SK-N-SH (cell line): ENCODE data around the gene LRP6. TPM values are rescaled to one million over a fixed set of nuclear protein-coding genes. Genes with fewer than 3 reads are reported as not detected.

Source experiments
- CTCF ChIA-PET: fragments of 300-600, 350-600 bp; formaldehyde crosslinking; extraction: SDS; loops from one replicate; lab custom pipeline; 2021; lab: Yijun Ruan, JAX
- POLR2A ChIA-PET: fragments of 350-600 bp; sonication (Branson Sonifier 250); formaldehyde crosslinking; extraction: SDS; loops from one replicate; lab custom pipeline; 2020; ENCODE audit warnings: antibody characterized with exemption, inconsistent platforms; lab: Yijun Ruan, JAX
- DNase-seq: peaks from one replicate; pipeline ENCODE4 v3.0.0; 2012
- H2AFZ ChIP-seq: fragments of 200-600 bp; sonication (generic); 2 replicates; pipeline ENCODE4 v1.8.1; 2016; ENCODE audit warnings: antibody characterized with exemption, mild to moderate bottlenecking, low read depth
- H3F3A ChIP-seq: fragments of 200-600 bp; sonication (generic); replicated peaks from 2 replicates; pipeline ENCODE3; 2016; ENCODE audit warnings: antibody characterized with exemption, mild to moderate bottlenecking; ENCODE audit not compliant: insufficient read depth
- H3K27ac ChIP-seq, 2 experiments: fragments of 200-500 bp in 1 of 2; fragments of 200-600 bp in 1 of 2; sonication (Bioruptor generic) in 1 of 2; sonication (generic), shearing (Covaris generic) in 1 of 2; 2 replicates each; pipeline versions ENCODE4 v1.5.1 to v1.6.1; 2014 to 2016; ENCODE audit warnings: low read depth in 2 of 2, inconsistent platforms in 1 of 2, low read length in 1 of 2, mild to moderate bottlenecking in 1 of 2, mixed read lengths in 1 of 2
- H3K27me3 ChIP-seq: fragments of 200-600 bp; sonication (generic), shearing (Covaris generic); 2 replicates; pipeline ENCODE4 v1.6.1; 2016; ENCODE audit warnings: mixed run types; ENCODE audit not compliant: insufficient read depth
- H3K36me3 ChIP-seq, 2 experiments: fragments of 200-500 bp in 1 of 2; fragments of 200-600 bp in 1 of 2; sonication (Bioruptor generic) in 1 of 2; sonication (generic) in 1 of 2; replicated peaks in 1 of 2; 2 replicates each; pipeline versions ENCODE3 to v1.5.1; 2014 to 2016; ENCODE audit warnings: low read length in 1 of 2, mild to moderate bottlenecking in 1 of 2; ENCODE audit not compliant: insufficient read depth in 2 of 2, control insufficient read depth in 1 of 2
- H3K4me1 ChIP-seq, 2 experiments: fragments of 200-500 bp in 1 of 2; fragments of 200-600 bp in 1 of 2; sonication (Bioruptor generic) in 1 of 2; sonication (generic), shearing (Covaris generic) in 1 of 2; 2 replicates each; pipeline versions ENCODE4 v1.5.1 to v1.6.1; 2014 to 2016; ENCODE audit warnings: low read depth in 1 of 2, low read length in 1 of 2, mixed run types in 1 of 2; ENCODE audit not compliant: insufficient read depth in 2 of 2, control insufficient read depth in 1 of 2
- H3K4me2 ChIP-seq: fragments of 200-600 bp; sonication (generic), shearing (Covaris generic); 2 replicates; pipeline ENCODE4 v1.6.1; 2017; ENCODE audit warnings: mixed run types
- H3K4me3 ChIP-seq, 2 experiments: fragments of 200-500 bp in 1 of 2; fragments of 200-600 bp in 1 of 2; sonication (Bioruptor generic) in 1 of 2; sonication (generic), shearing (Covaris generic) in 1 of 2; 2 replicates each; pipeline versions ENCODE4 v1.5.1 to v1.8.1; 2014 to 2016; ENCODE audit warnings: low read depth in 2 of 2, inconsistent platforms in 1 of 2, low read length in 1 of 2, mild to moderate bottlenecking in 1 of 2, mixed read lengths in 1 of 2, moderate library complexity in 1 of 2
- H3K79me2 ChIP-seq: fragments of 200-600 bp; sonication (generic); 2 replicates; pipeline ENCODE4 v1.8.1; 2017; ENCODE audit warnings: mild to moderate bottlenecking; ENCODE audit not compliant: insufficient read depth
- H3K9ac ChIP-seq: fragments of 200-600 bp; sonication (generic); 2 replicates; pipeline ENCODE4 v1.6.1; 2017; ENCODE audit warnings: mixed run types
- H3K9me2 ChIP-seq: fragments of 200-600 bp; sonication (generic); 2 replicates; pipeline ENCODE4 v1.6.1; 2017; ENCODE audit warnings: mixed run types
- H3K9me3 ChIP-seq: fragments of 200-600 bp; sonication (generic); 2 replicates; pipeline ENCODE4 v1.6.1; 2017; ENCODE audit warnings: mixed run types, mild to moderate bottlenecking, moderate library complexity
- H4K20me1 ChIP-seq: fragments of 200-600 bp; sonication (generic); 2 replicates; pipeline ENCODE4 v1.6.1; 2017; ENCODE audit warnings: mild to moderate bottlenecking, mixed run types; ENCODE audit not compliant: insufficient read depth
- CHD2 ChIP-seq: fragments of 150-350 bp; IDR thresholded peaks from 2 replicates; pipeline ENCODE4 v1.6.1; 2018; ENCODE audit warnings: low read length; ENCODE audit not compliant: partially characterized antibody
- EP300 ChIP-seq, 2 experiments: IDR thresholded peaks; 2 replicates each; pipeline versions ENCODE4 v1.4.0 to v1.6.1; 2012; ENCODE audit warnings: borderline replicate concordance in 1 of 2, low read depth in 1 of 2, low read length in 1 of 2
- FOSL2 ChIP-seq: IDR thresholded peaks from 2 replicates; pipeline ENCODE4 v1.4.0; 2012; ENCODE audit warnings: low read depth, mild to moderate bottlenecking, moderate library complexity, borderline replicate concordance
- GABPA ChIP-seq: IDR thresholded peaks from 2 replicates; pipeline ENCODE4 v1.4.0; 2012; ENCODE audit warnings: low read depth, mild to moderate bottlenecking
- MEF2A ChIP-seq: IDR thresholded peaks from 2 replicates; pipeline ENCODE4 v1.4.0; 2012; ENCODE audit warnings: low read depth, borderline replicate concordance
- NFIC ChIP-seq: IDR thresholded peaks from 2 replicates; pipeline ENCODE4 v1.4.0; 2012; ENCODE audit warnings: borderline replicate concordance
- NRF1 ChIP-seq: IDR thresholded peaks from 2 replicates; pipeline ENCODE4 v1.6.1; 2012; ENCODE audit warnings: low read depth, mild to moderate bottlenecking, low read length
- POLR2AphosphoS5 ChIP-seq: IDR thresholded peaks from 2 replicates; pipeline ENCODE4 v1.6.1; 2012; ENCODE audit warnings: low read depth, low read length
- RAD21 ChIP-seq: IDR thresholded peaks from 2 replicates; pipeline ENCODE4 v1.6.1; 2012; ENCODE audit warnings: mild to moderate bottlenecking, low read length
- REST ChIP-seq: IDR thresholded peaks from 2 replicates; pipeline ENCODE4 v1.6.1; 2012; ENCODE audit warnings: mild to moderate bottlenecking, low read depth, low read length, moderate library complexity
- RFX5 ChIP-seq: IDR thresholded peaks from 2 replicates; pipeline ENCODE4 v1.6.1; 2012; ENCODE audit warnings: mild to moderate bottlenecking, improper control_type of control experiment, low read length
- TEAD4 ChIP-seq: IDR thresholded peaks from 2 replicates; pipeline ENCODE4 v1.4.0; 2012; ENCODE audit warnings: mild to moderate bottlenecking, borderline replicate concordance; ENCODE audit not compliant: insufficient read depth
- USF1 ChIP-seq: IDR thresholded peaks from 2 replicates; pipeline ENCODE4 v1.4.0; 2012; ENCODE audit warnings: low read depth, borderline replicate concordance
- WGBS: methylation state at CpG from one replicate; pipeline ENCODE4 v1.1.6; 2017; ENCODE audit warnings: low lambda C conversion rate; 5-methylcytosine and 5-hydroxymethylcytosine counted together
- polyA plus RNA-seq, 3 experiments: library from polyadenylated mRNA; depleted of rRNA; stranded (reverse); fragments of >200 nt; gene quantifications; 2 replicates each; pipeline ENCODE4 v1.2.3, GENCODE V29; 2012

LRP6 gene
- polyA plus RNA-seq, 1 of the 3 experiments (the other 2 are of a cell fraction): 13.7 TPM

- TF ChIP-seq USF1 (no peak), RFX5 (no peak), EP300 (IDR thresholded peaks at IDR 0.05; ENCODE audit: borderline replicate concordance in 1 of 2, low read depth in 1 of 2, low read length in 1 of 2) (peak in 1 of 2 experiments; percentile 37; a peak in 1 of 4 replicates), POLR2AphosphoS5 (no peak), FOSL2 (peak; percentile 58; the same call in 1 of the 2 replicates), TEAD4 (peak; percentile 41; the same call in 1 of the 2 replicates), MEF2A (0 out of 2 replicates have a peak, but pooled peaks have one; percentile 11), NFIC (peak; percentile 72; the same call in 1 of the 2 replicates), GABPA (no peak), CHD2 (no peak), REST (no peak), NRF1 (no peak)
Measured at GRCh38 chr12:12181511-12181910, 85.3 kb downstream of the LRP6 start (continued).

DNA sequence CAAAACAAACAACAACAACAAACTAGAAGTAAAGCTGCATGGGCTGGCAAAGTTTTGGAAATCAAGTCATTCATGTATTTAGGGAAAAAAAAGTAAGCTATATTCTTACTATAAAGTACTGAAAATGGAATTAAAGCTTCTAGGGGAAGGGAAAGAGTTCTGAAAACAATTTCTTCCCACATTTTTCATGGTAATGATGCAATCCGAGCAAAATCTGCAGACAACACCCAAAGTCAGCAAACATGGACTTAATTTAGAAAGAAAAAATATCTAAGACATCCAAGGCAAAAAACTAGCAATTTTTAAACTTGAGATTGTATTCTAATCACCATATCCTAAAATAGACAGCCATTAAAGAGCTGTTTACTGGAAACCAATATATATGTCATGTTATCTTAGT, 86.3 kb downstream of the LRP6 start:
- Histone ChIP-seq H3K4me3 (no peak overlapping the region), H3K27ac (no peak overlapping the region; a peak in 1 of 4 replicates), H3K27me3 (no peaks in the 10 kb centered on the region), H4K20me1 (no peaks in the 10 kb centered on the region), H3K9ac (no peak overlapping the region)
- no peak for DNase-seq
- TF ChIP-seq REST (no peak), POLR2AphosphoS5 (no peak), RAD21 (no peak), NRF1 (no peak)
- TF ChIP-seq, all 33 proteins: peak for 0
- Histone ChIP-seq H3K9me2 (no peaks in the 10 kb centered on the region), H2AFZ (no peak overlapping the region), H3K79me2 (peaks cover 21% of the 10 kb centered on the region), H3K4me2 (no peak overlapping the region), H3K36me3 (peaks cover 19 to 34% of the 10 kb centered on the region in 2 experiments), H3K4me1 (peaks cover 11 to 22% of the 10 kb centered on the region in 2 experiments), H3K9me3 (no peaks in the 10 kb centered on the region), H3F3A (peaks cover 28% of the 10 kb centered on the region)
- ChIA-PET CTCF (interaction anchor here (0.8 to 1.5 kb wide), 4 partner anchors 10 to 78 kb away, joined by 3 to 6 read pairs (median 4); no protein-coding TSS in a partner anchor), POLR2A (no interaction called here)
- WGBS: 97% methylated on average over 1 of the region's 1 CpG
